Lower lobe of right lung (tissue), 2 donors: ENCODE measurements around the gene SZT2. TPM values are rescaled to one million over a fixed set of nuclear protein-coding genes. Genes with fewer than 3 reads are reported as not detected.
"Not testable (repeated sequence)": the region's sequence is repeated elsewhere in the genome, so short reads cannot be mapped to it uniquely, and the experiment has no call there.

Source experiments
- ATAC-seq, 2 donors: fragments of 200-7000 bp; cut with Tn5 transposase; one replicate each; pipeline ENCODE4 v1.9.1; 2020 to 2022; ENCODE audit warnings: mild to moderate bottlenecking in 2 of 2, moderate library complexity in 2 of 2
- DNase-seq: peaks from one replicate; pipeline ENCODE4 v3.0.0-alpha.2; 2020
- H3K27ac ChIP-seq: fragments of 200-600 bp; one replicate; pipeline ENCODE4 v1.8.0; 2022
- H3K27me3 ChIP-seq: fragments of 200-600 bp; one replicate; pipeline ENCODE4 v1.8.0; 2022; ENCODE audit warnings: low read depth
- H3K36me3 ChIP-seq: fragments of 200-600 bp; one replicate; pipeline ENCODE4 v1.8.0; 2022; ENCODE audit warnings: mild to moderate bottlenecking
- H3K4me1 ChIP-seq: fragments of 200-600 bp; one replicate; pipeline ENCODE4 v1.8.0; 2022
- H3K4me3 ChIP-seq: fragments of 200-600 bp; one replicate; pipeline ENCODE4 v1.8.0; 2022; ENCODE audit warnings: mild to moderate bottlenecking
- H3K9me3 ChIP-seq: fragments of 200-600 bp; one replicate; pipeline ENCODE4 v1.8.0; 2022
- intact Hi-C: fragments of 100-400 bp; cut with DNase I; formaldehyde crosslinking; loops from one replicate; pipeline ENCODE4 v1.11.0; 2022
- total RNA-seq: library from RNA; stranded (reverse); fragmentation: NEBNext Ultra II Directional; extraction: Animal tissue kit (Norgen Biotek cat#: 25700); gene quantifications from one replicate; pipeline ENCODE4 v1.2.1, GENCODE V29; 2021
- TF ChIP-seq, protein P1 (sequence below): fragments of 200-600 bp; IDR thresholded peaks from one replicate; pipeline ENCODE4 v1.8.0; 2022; ENCODE audit warnings: antibody characterized with exemption, mild to moderate bottlenecking
- donor health status: DM: no; HTN: yes; CAD: no; lungs with severe emphysema.

Gene SZT2
- total RNA-seq, 1 donor from 2014 or later = 71.5 TPM

- Histone ChIP-seq H3K4me3 (no peak overlapping the region), H3K4me1 (no peaks in the 10 kb centered on the region), H3K27me3 (no peaks in the 10 kb centered on the region), H3K36me3 (no peaks in the 10 kb centered on the region), H3K9me3 (no peaks in the 10 kb centered on the region), H3K27ac (no peak overlapping the region)
- no peak for ATAC-seq
- DNase-seq = no peak
- TF ChIP-seq, protein P1, sequence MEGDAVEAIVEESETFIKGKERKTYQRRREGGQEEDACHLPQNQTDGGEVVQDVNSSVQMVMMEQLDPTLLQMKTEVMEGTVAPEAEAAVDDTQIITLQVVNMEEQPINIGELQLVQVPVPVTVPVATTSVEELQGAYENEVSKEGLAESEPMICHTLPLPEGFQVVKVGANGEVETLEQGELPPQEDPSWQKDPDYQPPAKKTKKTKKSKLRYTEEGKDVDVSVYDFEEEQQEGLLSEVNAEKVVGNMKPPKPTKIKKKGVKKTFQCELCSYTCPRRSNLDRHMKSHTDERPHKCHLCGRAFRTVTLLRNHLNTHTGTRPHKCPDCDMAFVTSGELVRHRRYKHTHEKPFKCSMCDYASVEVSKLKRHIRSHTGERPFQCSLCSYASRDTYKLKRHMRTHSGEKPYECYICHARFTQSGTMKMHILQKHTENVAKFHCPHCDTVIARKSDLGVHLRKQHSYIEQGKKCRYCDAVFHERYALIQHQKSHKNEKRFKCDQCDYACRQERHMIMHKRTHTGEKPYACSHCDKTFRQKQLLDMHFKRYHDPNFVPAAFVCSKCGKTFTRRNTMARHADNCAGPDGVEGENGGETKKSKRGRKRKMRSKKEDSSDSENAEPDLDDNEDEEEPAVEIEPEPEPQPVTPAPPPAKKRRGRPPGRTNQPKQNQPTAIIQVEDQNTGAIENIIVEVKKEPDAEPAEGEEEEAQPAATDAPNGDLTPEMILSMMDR = no peak
- intact Hi-C loops = no loop called here
These were observed 78.7 kb downstream of the SZT2 start for GRCh38 chr1:43468414-43468813.

DNA sequence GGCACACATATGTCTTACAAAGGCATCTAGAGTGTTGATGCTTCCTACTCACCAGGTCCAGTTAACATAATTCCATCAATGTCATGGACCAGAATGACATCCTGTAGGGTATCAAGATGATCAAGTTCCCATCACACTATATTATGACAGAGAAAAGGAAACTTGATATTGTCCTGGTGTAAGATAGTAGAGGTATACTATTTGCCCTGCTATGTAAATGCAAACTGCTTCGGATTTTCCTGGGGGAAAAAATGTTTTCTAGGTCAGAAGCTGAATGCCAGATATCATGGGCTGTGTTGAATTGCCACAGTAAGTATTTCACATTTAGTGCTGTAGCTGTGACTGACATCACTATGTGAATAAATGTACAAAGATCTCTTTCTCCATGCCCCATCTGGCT, 80.2 kb downstream of the SZT2 start:
- H3K4me3 ChIP-seq = no peak overlapping the region
- no peak overlapping the region for H3K27ac ChIP-seq
- H3K4me1 ChIP-seq = no peaks in the 10 kb centered on the region
- H3K27me3 ChIP-seq = no peaks in the 10 kb centered on the region
- intact Hi-C loops = no loop called here
- DNase-seq (no peak), ATAC-seq (no peak)
- TF ChIP-seq, protein P1 = no peak
- H3K9me3 ChIP-seq = no peaks in the 10 kb centered on the region
- H3K36me3 ChIP-seq = no peaks in the 10 kb centered on the region

GRCh38 chr1:43472087-43472462, 82.4 kb downstream of the SZT2 start:
- Histone ChIP-seq H3K27me3 (no peaks in the 10 kb centered on the region), H3K9me3 (no peaks in the 10 kb centered on the region), H3K4me3 (no peak overlapping the region), H3K27ac (no peak overlapping the region), H3K4me1 (peaks cover 5% of the 10 kb centered on the region), H3K36me3 (no peaks in the 10 kb centered on the region)
- ATAC-seq (no peak), DNase-seq (no peak)
- intact Hi-C loops = no loop called here
- TF ChIP-seq, protein P1 = no peak

DNA sequence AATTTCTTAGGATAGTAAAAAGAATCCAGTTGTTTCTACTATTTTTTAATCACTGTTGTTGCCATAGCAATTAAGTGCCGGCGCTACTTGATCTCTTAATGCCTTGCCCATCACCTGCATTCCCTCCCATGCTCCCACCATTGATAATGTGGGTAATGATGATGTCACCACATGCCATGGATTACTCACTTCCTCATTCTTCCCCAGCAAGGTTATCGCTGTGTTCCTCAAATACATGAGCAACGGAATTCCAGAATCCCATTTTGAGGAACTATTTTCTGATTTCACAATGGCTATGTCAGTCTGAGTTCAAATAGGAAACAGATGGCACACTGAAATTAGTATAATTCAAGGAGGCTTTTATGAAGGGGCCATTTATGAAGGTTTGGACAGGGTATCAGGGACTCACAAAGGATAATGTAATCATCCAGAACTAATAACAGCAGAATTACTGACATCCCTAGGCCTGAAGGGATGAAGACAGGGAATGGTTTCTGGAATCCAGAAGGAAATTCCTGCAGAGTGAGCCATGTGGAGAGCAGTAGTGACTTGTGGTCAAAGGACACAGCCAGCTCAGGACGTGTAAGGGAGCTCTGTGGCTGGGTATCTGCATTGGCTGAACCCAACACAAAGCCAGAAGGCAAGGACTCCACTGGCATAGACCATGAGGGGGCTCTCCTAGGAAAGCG, 82.9 kb downstream of the SZT2 start:
- H3K27ac ChIP-seq, H3K4me3 ChIP-seq, DNase-seq, H3K27me3 ChIP-seq, H3K9me3 ChIP-seq, H3K4me1 ChIP-seq, H3K36me3 ChIP-seq, intact Hi-C loops: not testable (repeated sequence)
- peak; percentile 55 to 70 for ATAC-seq

- TF ChIP-seq, protein P1 = no peak
- H3K4me3 ChIP-seq = no peak overlapping the region
- ATAC-seq (no peak), DNase-seq (no peak)
- H3K27me3 ChIP-seq = no peaks in the 10 kb centered on the region
- peaks cover 5% of the 10 kb centered on the region for H3K4me1 ChIP-seq
- no peaks in the 10 kb centered on the region for H3K36me3 ChIP-seq
- H3K9me3 ChIP-seq = no peaks in the 10 kb centered on the region
- intact Hi-C loops = no loop called here
- H3K27ac ChIP-seq = no peak overlapping the region
These were observed 83.8 kb downstream of the SZT2 start for GRCh38 chr1:43473463-43473862.

- peak; percentile 58 to 83 for ATAC-seq
- DNase-seq, intact Hi-C loops, H3K27ac ChIP-seq, H3K36me3 ChIP-seq, H3K27me3 ChIP-seq, H3K4me3 ChIP-seq, H3K4me1 ChIP-seq, H3K9me3 ChIP-seq: not testable (repeated sequence)
These were observed 86.1 kb downstream of the SZT2 start for GRCh38 chr1:43475611-43476401.
